Immature natural killer cell (primary cell): ENCODE data around the gene KRTAP9-6. TPM values are rescaled to one million over a fixed set of nuclear protein-coding genes. Genes with fewer than 3 reads are reported as not detected.
A peak's percentile ranks its signal among the peaks of the same experiment; 100 is the strongest.
"Not testable (repeated sequence)": the region's sequence is repeated elsewhere in the genome, so short reads cannot be mapped to it uniquely, and the experiment has no call there.

Source experiments
- DNase-seq, 3 donors: peaks; one replicate each; pipeline ENCODE4 v3.0.0; 2022; ENCODE audit warnings: mixed read lengths in 1 of 3
- H3K27ac Mint-ChIP-seq, 6 donors: one replicate each; pipeline ENCODE4 v1.8.0; 2020; ENCODE audit warnings: mixed read lengths in 6 of 6, mild to moderate bottlenecking in 5 of 6, inconsistent platforms in 4 of 6, moderate library complexity in 3 of 6
- H3K27me3 Mint-ChIP-seq, 3 donors: one replicate each; pipeline ENCODE4 v1.8.0; 2020 to 2021; ENCODE audit warnings: low read depth in 3 of 3, mild to moderate bottlenecking in 3 of 3, mixed read lengths in 3 of 3, moderate library complexity in 3 of 3, inconsistent platforms in 1 of 3
- H3K36me3 Mint-ChIP-seq, 3 donors: one replicate each; pipeline ENCODE4 v1.8.0; 2020; ENCODE audit warnings: mixed read lengths in 3 of 3, inconsistent platforms in 2 of 3, mild to moderate bottlenecking in 2 of 3
- H3K4me1 Mint-ChIP-seq, 2 donors: one replicate each; pipeline ENCODE4 v1.8.0; 2020; ENCODE audit warnings: inconsistent platforms in 2 of 2, mild to moderate bottlenecking in 2 of 2, mixed read lengths in 2 of 2, moderate library complexity in 1 of 2
- H3K4me3 Mint-ChIP-seq, 5 donors: one replicate each; pipeline ENCODE4 v1.8.0; 2020; ENCODE audit warnings: mild to moderate bottlenecking in 5 of 5, mixed read lengths in 5 of 5, inconsistent platforms in 3 of 5, moderate library complexity in 3 of 5
- H3K9me3 Mint-ChIP-seq, 6 donors: one replicate each; pipeline ENCODE4 v1.8.0; 2020; ENCODE audit warnings: mild to moderate bottlenecking in 6 of 6, mixed read lengths in 6 of 6, inconsistent platforms in 4 of 6, moderate library complexity in 3 of 6
- polyA plus RNA-seq, 3 donors: library from polyadenylated mRNA; unstranded; fragments of 300-500 nt; fragmentation: Illumina TruSeq; gene quantifications; one replicate each; pipeline ENCODE4 v1.2.3, GENCODE V29; 2021

KRTAP9-6 gene
- polyA plus RNA-seq, 3 donors from 2014 or later: not detected

DNA sequence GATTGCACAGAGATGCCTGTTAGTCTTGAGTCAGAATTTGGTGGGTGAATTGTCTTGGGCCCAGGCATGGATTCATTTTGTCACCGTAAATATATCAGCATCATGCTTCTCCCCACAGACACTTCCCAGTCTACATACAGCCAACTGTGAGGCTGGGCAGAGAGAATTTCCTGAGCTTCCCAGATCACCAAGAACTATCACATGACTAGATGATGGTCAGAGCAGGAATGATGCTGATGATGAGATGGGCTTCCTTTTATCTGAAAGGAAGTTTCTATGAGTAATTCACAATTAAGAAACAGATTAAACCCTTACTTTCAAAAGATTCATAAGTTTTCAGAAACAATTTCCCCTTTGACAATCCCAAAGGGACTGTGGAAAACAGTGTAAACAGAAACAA, 10.3 kb upstream of the KRTAP9-6 start:
- no peak overlapping the region for H3K4me3 Mint-ChIP-seq
- H3K27me3 Mint-ChIP-seq: peaks cover 1 to 14% (median 12%) of the 10 kb centered on the region in 3 donors

DNA sequence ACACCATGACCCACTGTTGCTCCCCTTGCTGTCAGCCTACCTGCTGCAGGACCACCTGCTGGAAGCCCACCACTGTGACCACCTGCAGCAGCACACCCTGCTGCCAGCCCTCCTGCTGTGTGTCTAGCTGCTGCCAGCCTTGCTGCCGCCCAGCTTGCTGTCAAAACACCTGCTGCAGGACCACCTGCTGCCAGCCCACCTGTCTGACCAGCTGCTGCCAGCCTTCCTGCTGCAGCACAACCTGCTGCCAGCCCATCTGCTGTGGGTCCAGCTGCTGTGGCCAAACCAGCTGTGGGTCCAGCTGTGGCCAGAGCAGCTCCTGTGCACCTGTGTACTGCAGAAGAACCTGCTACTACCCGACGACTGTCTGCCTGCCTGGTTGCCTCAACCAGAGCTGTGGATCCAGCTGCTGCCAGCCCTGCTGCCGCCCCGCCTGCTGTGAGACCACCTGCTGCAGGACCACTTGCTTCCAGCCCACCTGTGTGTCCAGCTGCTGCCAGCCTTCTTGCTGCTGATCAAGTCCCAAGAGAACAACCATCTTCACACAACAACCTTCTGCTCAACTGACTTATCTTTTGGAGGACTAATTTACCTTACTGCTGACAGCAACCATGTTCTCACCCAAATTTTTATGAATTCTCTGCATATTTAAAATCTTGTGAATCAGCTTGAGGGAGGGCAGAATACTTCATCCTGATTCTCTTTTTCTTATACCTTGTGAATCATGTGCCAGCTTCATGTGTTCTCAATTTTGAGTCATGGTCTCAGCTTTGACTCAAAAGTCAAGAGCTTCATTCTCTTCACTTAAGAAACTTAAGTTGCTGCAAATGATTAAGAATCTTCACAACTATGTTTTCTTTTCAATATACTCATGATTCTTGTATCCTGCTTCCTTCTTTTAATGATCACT, 9.5 kb upstream of the KRTAP9-6 start, which contains the start of gene KRTAP9-9:
Gene KRTAP9-9 (plus strand): TSS at position 4 of the 910 bp plus-strand sequence.
- not testable (repeated sequence) for H3K27ac Mint-ChIP-seq, H3K4me1 Mint-ChIP-seq, H3K9me3 Mint-ChIP-seq, H3K36me3 Mint-ChIP-seq, H3K4me3 Mint-ChIP-seq, DNase-seq
- peaks cover 4 to 12% (median 12%) of the 10 kb centered on the region in 3 donors for H3K27me3 Mint-ChIP-seq

More for the DNA sequence above, 10.3 kb upstream of the KRTAP9-6 start:
- no peak for DNase-seq
- Mint-ChIP-seq H3K9me3 (no peaks in the 10 kb centered on the region), H3K4me1 (no peaks in the 10 kb centered on the region), H3K27ac (no peak overlapping the region), H3K36me3 (no peaks in the 10 kb centered on the region)

DNA sequence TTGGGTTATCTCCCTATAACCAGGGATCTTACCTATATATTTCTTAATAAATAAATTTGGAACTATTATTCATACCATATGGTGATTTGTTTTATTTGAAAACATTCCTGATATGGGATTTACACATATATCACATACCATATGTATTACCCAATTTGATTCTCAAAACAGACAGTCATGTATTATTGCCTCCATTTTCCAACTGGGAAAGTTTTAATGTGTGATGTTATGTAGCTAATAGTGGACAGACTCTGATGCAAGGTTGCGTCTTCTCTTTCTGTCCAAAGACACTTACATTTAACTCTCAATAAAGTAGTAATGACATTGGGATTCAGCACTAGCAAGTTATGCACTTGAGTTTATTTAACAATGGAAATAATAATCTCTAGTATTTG, 8.9 kb upstream of the KRTAP9-6 start:
- no peak for DNase-seq
- Mint-ChIP-seq H3K9me3 (no peaks in the 10 kb centered on the region), H3K4me1 (no peaks in the 10 kb centered on the region), H3K27ac (no peak overlapping the region), H3K36me3 (no peaks in the 10 kb centered on the region), H3K4me3 (no peak overlapping the region), H3K27me3 (peaks cover 6 to 13% (median 12%) of the 10 kb centered on the region in 3 donors)

DNA sequence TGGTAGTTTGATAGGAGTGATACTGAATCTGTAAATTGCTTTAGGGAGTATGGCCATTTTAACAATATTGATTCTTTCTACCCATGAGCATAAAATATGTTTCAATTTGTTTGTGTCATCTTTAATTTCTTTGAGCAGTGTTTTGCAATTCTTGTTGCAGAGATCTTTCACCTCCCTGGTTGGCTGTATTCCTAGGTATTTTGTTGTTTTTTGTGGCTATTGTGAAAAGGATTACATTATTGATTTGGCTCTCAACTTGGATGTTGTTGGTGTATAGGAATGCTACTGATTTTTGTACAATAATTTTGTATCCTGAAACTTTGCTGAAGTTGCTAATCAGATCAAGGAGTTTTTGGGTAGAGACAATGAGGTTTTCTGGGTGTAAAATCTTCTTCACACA, 6.8 kb upstream of the KRTAP9-6 start:
- no peak for DNase-seq
- H3K36me3 Mint-ChIP-seq: no peaks in the 10 kb centered on the region
- no peak overlapping the region for H3K4me3 Mint-ChIP-seq
- no peak overlapping the region for H3K27ac Mint-ChIP-seq
- no peaks in the 10 kb centered on the region for H3K4me1 Mint-ChIP-seq
- H3K9me3 Mint-ChIP-seq: peaks cover 0 to 1% (median 0%) of the 10 kb centered on the region in 6 donors
- peaks cover 8 to 18% (median 10%) of the 10 kb centered on the region in 3 donors for H3K27me3 Mint-ChIP-seq

- H3K9me3 Mint-ChIP-seq: peaks cover 0 to 1% (median 0%) of the 10 kb centered on the region in 6 donors
- H3K27ac Mint-ChIP-seq: no peak overlapping the region
- H3K4me1 Mint-ChIP-seq: no peaks in the 10 kb centered on the region
- no peak overlapping the region for H3K4me3 Mint-ChIP-seq
- H3K36me3 Mint-ChIP-seq: no peaks in the 10 kb centered on the region
- no peak for DNase-seq
- H3K27me3 Mint-ChIP-seq: peaks cover 5 to 12% (median 11%) of the 10 kb centered on the region in 3 donors
Measured at GRCh38 chr17:41263212-41263611, 2.0 kb upstream of the KRTAP9-6 start.

GRCh38 chr17:41264599-41264998, 579 bp upstream of the KRTAP9-6 start:
- H3K36me3 Mint-ChIP-seq: no peaks in the 10 kb centered on the region
- H3K27me3 Mint-ChIP-seq: peaks cover 2 to 12% (median 10%) of the 10 kb centered on the region in 3 donors
- no peak overlapping the region for H3K4me3 Mint-ChIP-seq
- DNase-seq: no peak
- H3K27ac Mint-ChIP-seq: no peak overlapping the region
- H3K9me3 Mint-ChIP-seq: peaks cover 0 to 1% (median 0%) of the 10 kb centered on the region in 6 donors
- no peaks in the 10 kb centered on the region for H3K4me1 Mint-ChIP-seq

DNA sequence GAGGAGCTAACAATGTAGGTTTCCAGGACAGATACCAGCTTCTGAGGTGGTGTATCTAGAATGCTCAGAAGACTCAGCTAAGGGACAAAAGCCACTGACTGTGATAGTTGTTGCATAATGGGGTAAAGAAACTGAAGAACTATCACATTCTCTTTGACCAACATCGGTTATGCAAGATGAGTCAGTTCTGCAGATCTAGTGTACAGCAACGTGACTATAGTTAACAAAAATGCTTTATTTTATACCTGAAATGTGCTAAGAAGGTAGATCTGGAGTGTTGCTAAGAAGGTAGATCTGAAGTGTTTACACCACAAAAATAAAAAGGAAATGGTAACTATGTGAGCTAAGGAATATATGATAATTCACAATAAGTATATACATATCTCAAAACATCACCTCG, 2.5 kb downstream of the KRTAP9-6 start:
- no peaks in the 10 kb centered on the region for H3K9me3 Mint-ChIP-seq
- no peak for DNase-seq
- no peak overlapping the region for H3K4me3 Mint-ChIP-seq
- H3K4me1 Mint-ChIP-seq: no peaks in the 10 kb centered on the region
- no peak overlapping the region for H3K27ac Mint-ChIP-seq
- peaks cover 2 to 10% (median 5%) of the 10 kb centered on the region in 3 donors for H3K27me3 Mint-ChIP-seq
- no peaks in the 10 kb centered on the region for H3K36me3 Mint-ChIP-seq

DNA sequence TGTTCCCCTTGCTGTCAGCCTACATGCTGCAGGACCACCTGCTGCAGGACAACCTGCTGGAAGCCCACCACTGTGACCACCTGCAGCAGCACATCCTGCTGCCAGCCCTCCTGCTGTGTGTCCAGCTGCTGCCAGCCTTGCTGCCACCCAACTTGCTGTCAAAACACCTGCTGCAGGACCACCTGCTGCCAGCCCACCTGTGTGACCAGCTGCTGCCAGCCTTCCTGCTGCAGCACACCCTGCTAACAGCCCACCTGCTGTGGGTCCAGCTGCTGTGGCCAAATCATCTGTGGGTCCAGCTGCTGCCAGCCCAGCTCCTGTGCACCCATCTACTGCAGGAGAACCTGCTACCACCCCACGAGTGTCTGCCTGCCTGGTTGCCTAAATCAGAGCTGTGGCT, 6.1 kb downstream of the KRTAP9-6 start:
- H3K9me3 Mint-ChIP-seq, H3K27ac Mint-ChIP-seq, H3K36me3 Mint-ChIP-seq, H3K4me3 Mint-ChIP-seq, DNase-seq, H3K4me1 Mint-ChIP-seq: not testable (repeated sequence)
- H3K27me3 Mint-ChIP-seq: peaks cover 0 to 13% (median 12%) of the 10 kb centered on the region in 3 donors

DNA sequence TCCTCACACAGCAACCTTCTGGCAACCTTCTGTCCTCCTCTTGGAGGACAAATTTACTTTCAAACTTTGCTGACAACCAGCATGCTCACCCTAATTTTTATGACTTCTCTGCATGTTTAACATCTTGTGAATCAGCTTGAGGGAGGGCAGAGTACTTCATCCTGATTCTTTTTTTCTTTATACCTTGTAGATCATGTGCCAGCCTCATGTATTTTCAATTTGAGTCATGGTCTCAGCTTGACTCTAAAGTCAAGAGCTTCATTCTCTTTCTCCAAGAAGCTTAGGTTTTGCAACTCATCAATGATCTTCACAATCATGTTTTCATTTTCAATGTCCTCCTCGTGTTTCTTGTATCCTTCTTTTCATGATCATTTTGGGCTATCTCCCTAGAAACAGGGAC, 6.7 kb downstream of the KRTAP9-6 start:
- Mint-ChIP-seq H3K4me3 (no peak overlapping the region), H3K27me3 (peaks cover 0 to 16% (median 15%) of the 10 kb centered on the region in 3 donors), H3K9me3 (peaks cover 0 to 2% (median 0%) of the 10 kb centered on the region in 6 donors), H3K36me3 (no peaks in the 10 kb centered on the region), H3K27ac (peak overlapping the region in 1 of 6 donors; percentile 46), H3K4me1 (no peaks in the 10 kb centered on the region)
- DNase-seq: no peak

- H3K27me3 Mint-ChIP-seq: peaks cover 2 to 20% (median 13%) of the 10 kb centered on the region in 3 donors
- H3K4me3 Mint-ChIP-seq, H3K9me3 Mint-ChIP-seq, H3K4me1 Mint-ChIP-seq, H3K36me3 Mint-ChIP-seq, DNase-seq, H3K27ac Mint-ChIP-seq: not testable (repeated sequence)
Measured at GRCh38 chr17:41275648-41276190, 10.5 kb downstream of the KRTAP9-6 start, which contains the start of gene KRTAP9-7. Gene KRTAP9-7 (plus strand): TSS chr17:41275698. CDS start chr17:41275698, 0 bp downstream.

DNA sequence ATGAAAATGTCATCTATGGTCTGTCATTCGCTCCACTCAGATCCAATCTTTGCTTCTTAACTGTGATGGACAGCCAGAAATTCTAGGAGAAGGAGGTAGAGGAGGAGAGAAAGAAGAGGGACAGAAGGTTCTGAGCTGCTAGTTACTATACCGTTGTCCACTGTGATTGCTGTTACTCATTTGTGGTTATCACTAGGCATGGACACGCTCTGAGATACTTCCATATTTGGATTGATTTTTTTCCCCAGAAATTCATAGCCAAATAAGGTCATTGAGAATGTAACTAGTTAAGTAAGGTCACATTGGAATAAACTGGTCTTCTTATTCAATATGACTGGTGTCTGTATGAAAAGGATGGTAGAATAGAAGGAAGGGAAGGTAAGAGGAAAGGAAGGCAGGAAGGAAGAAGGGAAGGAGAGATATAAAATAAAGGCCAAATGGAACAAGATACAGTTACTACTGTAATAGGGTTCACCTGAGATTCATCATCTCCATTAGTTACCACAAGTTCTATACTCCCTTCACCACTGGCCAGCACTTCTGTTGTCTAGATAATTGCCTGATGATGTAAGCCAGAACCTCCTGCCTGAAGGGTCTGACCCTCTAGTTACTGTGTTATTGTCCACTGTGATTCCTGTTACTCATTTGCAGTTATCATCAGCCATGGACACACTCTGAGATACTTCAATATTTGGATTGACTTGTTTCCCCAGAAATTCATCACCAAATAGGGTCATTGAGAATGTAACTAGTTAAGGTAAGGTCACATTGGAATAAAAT, 13.2 kb downstream of the KRTAP9-6 start:
- Mint-ChIP-seq H3K9me3 (peaks cover 0 to 2% (median 0%) of the 10 kb centered on the region in 6 donors), H3K27me3 (peaks cover 2 to 20% (median 5%) of the 10 kb centered on the region in 3 donors), H3K4me3 (no peak overlapping the region), H3K4me1 (no peaks in the 10 kb centered on the region), H3K36me3 (no peaks in the 10 kb centered on the region), H3K27ac (no peak overlapping the region)
- no peak for DNase-seq

DNA sequence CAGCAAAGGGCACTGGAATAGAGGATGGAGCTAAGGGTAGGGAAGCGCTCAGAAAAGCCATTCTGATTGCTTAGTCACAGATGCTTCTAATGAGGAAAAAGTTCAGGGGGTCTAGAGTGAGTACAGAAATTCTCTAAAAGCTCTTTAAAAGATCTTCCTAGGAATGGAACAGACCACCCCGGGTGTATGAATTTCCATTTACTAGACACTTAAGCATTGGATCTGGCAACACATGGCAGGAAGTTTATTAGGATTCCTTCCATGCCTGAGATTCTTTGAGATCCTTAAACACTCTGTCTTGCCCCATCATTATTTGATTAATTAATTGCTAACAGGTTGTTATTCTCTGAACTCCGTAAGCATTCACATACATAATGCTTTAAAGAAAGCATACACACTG, 18.9 kb downstream of the KRTAP9-6 start:
- Mint-ChIP-seq H3K4me3 (no peak overlapping the region), H3K9me3 (no peaks in the 10 kb centered on the region), H3K36me3 (no peaks in the 10 kb centered on the region), H3K4me1 (no peaks in the 10 kb centered on the region), H3K27ac (no peak overlapping the region), H3K27me3 (peaks cover 2 to 7% (median 2%) of the 10 kb centered on the region in 3 donors)
- DNase-seq: no peak

DNA sequence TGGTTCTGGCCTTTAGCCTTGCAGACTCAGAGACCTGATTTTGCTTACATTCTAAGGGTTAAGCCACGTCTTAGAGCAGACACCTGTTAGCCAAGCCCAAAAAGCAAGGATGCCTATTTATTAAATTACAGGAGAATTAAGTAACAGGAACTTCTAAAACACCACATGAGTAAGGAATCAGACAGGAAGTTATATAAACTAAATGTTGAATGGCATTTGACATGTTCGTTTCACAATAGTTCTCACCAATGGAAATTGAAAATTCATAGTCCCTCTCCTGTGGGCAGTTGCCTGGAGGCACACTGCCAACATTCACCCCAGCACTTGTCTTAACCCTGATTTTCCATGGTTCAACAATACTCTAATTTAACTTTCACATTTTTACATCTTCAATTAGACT, 19.4 kb downstream of the KRTAP9-6 start:
- Mint-ChIP-seq H3K36me3 (no peaks in the 10 kb centered on the region), H3K27ac (no peak overlapping the region), H3K4me3 (no peak overlapping the region), H3K9me3 (no peaks in the 10 kb centered on the region), H3K4me1 (no peaks in the 10 kb centered on the region), H3K27me3 (peaks cover 2 to 7% (median 2%) of the 10 kb centered on the region in 3 donors)
- no peak for DNase-seq

DNA sequence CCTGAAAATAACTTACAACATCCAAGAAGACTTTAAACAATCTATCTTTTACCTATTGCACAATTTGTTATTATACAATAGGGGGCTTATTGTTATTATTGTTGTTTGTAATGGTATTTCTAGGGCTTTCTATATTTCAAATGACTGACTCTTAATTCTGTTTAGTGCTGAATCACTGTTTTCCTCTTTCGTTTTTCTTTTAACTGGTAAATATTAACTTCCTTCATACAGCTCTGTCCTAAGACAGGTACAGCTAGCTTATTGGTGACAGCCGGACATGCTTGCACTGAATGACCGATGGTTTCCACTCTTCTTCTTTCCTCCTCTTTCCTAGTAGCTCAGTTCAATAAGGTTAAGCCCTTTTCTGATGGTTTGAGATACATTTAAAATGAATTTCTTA, 21.9 kb downstream of the KRTAP9-6 start:
- Mint-ChIP-seq H3K4me3 (no peak overlapping the region), H3K27me3 (peaks cover 0 to 5% (median 2%) of the 10 kb centered on the region in 3 donors), H3K36me3 (no peaks in the 10 kb centered on the region), H3K9me3 (no peaks in the 10 kb centered on the region), H3K4me1 (no peaks in the 10 kb centered on the region), H3K27ac (no peak overlapping the region)
- DNase-seq: no peak
